T-cell (primary cell): Measurements from ENCODE around the gene SEC61A1. TPM values are rescaled to one million over a fixed set of nuclear protein-coding genes. Genes with fewer than 3 reads are reported as not detected.

Source experiments
- ATAC-seq, 4 experiments: fragments of 200-7000 bp in 3 of 4; fragments of 150-1000 bp in 1 of 4; cut with Tn5 transposase; replicated peaks in 1 of 4; 1 replicate in 3 of 4; 2 replicates in 1 of 4; pipeline ENCODE4 v1.10.0; 2021; ENCODE audit warnings: moderate library complexity in 3 of 4, mild to moderate bottlenecking in 2 of 4, moderate number of reproducible peaks in 1 of 4
- CTCF ChIA-PET, 2 donors: fragments of 300-600 bp; sonication (Branson Sonifier 250); formaldehyde crosslinking; loops; one replicate each; lab custom pipeline; 2022; ENCODE audit warnings: antibody characterized with exemption in 2 of 2; lab: Charles Lee
- POLR2A ChIA-PET, 2 donors: fragments of 300-600 bp; sonication (Branson Sonifier 250); formaldehyde crosslinking; loops; one replicate each; lab custom pipeline; 2022; ENCODE audit warnings: antibody characterized with exemption in 2 of 2; lab: Charles Lee
- DNase-seq, 35 experiments: peaks; one replicate each; pipeline versions ENCODE4 v3.0.0 to v3.0.0-alpha.2; 2013 to 2023
- H3K27ac ChIP-seq: one replicate; pipeline ENCODE4 v1.5.1; 2013; ENCODE audit warnings: low read length
- H3K27me3 ChIP-seq, 2 experiments: replicated peaks in 1 of 2; 1 replicate in 1 of 2; 2 replicates in 1 of 2; pipeline versions ENCODE4 v1.6.1 to v1.7.0; 2013; ENCODE audit warnings: low read length in 1 of 2, mixed read lengths in 1 of 2; ENCODE audit not compliant: control insufficient read depth in 2 of 2, insufficient read depth in 2 of 2; ENCODE audit errors: extremely low read depth in 1 of 2
- H3K36me3 ChIP-seq, 2 donors: 1 replicate in 1 of 2; 2 replicates in 1 of 2; pipeline versions ENCODE4 v1.6.1 to v1.7.0; 2013; ENCODE audit warnings: low read length in 1 of 2; ENCODE audit not compliant: control insufficient read depth in 2 of 2, insufficient read depth in 1 of 2; ENCODE audit errors: extremely low read depth in 1 of 2
- H3K4me1 ChIP-seq, 2 experiments: 1 replicate in 1 of 2; 2 replicates in 1 of 2; pipeline versions ENCODE4 v1.6.1 to v1.7.0; 2013; ENCODE audit warnings: low read length in 2 of 2, mixed read lengths in 1 of 2; ENCODE audit not compliant: insufficient read depth in 2 of 2, control insufficient read depth in 1 of 2; ENCODE audit errors: extremely low read depth in 1 of 2
- H3K4me3 ChIP-seq, 2 donors: 1 replicate in 1 of 2; 2 replicates in 1 of 2; pipeline versions ENCODE4 v1.5.1 to v1.7.0; 2013; ENCODE audit warnings: mild to moderate bottlenecking in 2 of 2, low read length in 1 of 2, moderate library complexity in 1 of 2; ENCODE audit not compliant: control insufficient read depth in 1 of 2; ENCODE audit errors: extremely low read depth in 1 of 2
- H3K9me3 ChIP-seq: 2 replicates; pipeline ENCODE4 v1.7.0; 2013
- H3K27ac Mint-ChIP-seq, 2 donors: one replicate each; pipeline ENCODE4 v1.8.0; 2020 to 2021; ENCODE audit warnings: mild to moderate bottlenecking in 2 of 2, mixed read lengths in 2 of 2
- H3K27me3 Mint-ChIP-seq, 2 donors: one replicate each; pipeline ENCODE4 v1.8.0; 2021 to 2022; ENCODE audit warnings: mixed read lengths in 2 of 2
- H3K36me3 Mint-ChIP-seq: one replicate; pipeline ENCODE4 v1.8.0; 2021; ENCODE audit warnings: mixed read lengths
- H3K4me1 Mint-ChIP-seq, 3 donors: one replicate each; pipeline ENCODE4 v1.8.0; 2020 to 2022; ENCODE audit warnings: mixed read lengths in 3 of 3, mild to moderate bottlenecking in 1 of 3
- H3K4me3 Mint-ChIP-seq, 3 donors: one replicate each; pipeline ENCODE4 v1.8.0; 2020 to 2022; ENCODE audit warnings: mild to moderate bottlenecking in 3 of 3, mixed read lengths in 3 of 3, moderate library complexity in 3 of 3
- H3K9me3 Mint-ChIP-seq, 3 donors: one replicate each; pipeline ENCODE4 v1.8.0; 2020 to 2022; ENCODE audit warnings: mixed read lengths in 3 of 3
- WGBS: methylation state at CpG from one replicate; pipeline ENCODE4 v1.1.5; 2013; ENCODE audit warnings: missing lambda C conversion rate; ENCODE audit not compliant: insufficient coverage; 5-methylcytosine and 5-hydroxymethylcytosine counted together
- total RNA-seq, 35 experiments: library from RNA in 6 of 35; stranded (reverse) in 6 of 35; fragments of 120-200 nt in 1 of 35; gene quantifications; one replicate each; pipeline versions ENCODE4 v1.2.1 to v1.2.4 and lab custom pipeline; 2013 to 2026

Gene SEC61A1
- total RNA-seq, 5 donors from 2014 or later (not counting 1 experiment from before 2014, with no cell fraction given) = 120 to 156 (median 135) TPM

- H3K36me3 Mint-ChIP-seq = peaks cover 54% of the 10 kb centered on the region
These were observed 36.9 kb downstream of the SEC61A1 start for GRCh38 chr3:128089135-128089534.

GRCh38 chr3:128091586-128091985, 39.3 kb downstream of the SEC61A1 start:
- no peaks in the 10 kb centered on the region for H3K9me3 ChIP-seq
- H3K36me3 ChIP-seq = peaks cover 0 to 59% of the 10 kb centered on the region in 2 donors
- Mint-ChIP-seq H3K4me1 (peaks cover 5 to 10% (median 7%) of the 10 kb centered on the region in 3 donors), H3K9me3 (no peaks in the 10 kb centered on the region), H3K36me3 (peaks cover 46% of the 10 kb centered on the region), H3K27ac (no peak overlapping the region), H3K4me3 (no peak overlapping the region), H3K27me3 (no peaks in the 10 kb centered on the region)
- POLR2A ChIA-PET = no interaction called here
- no peak for DNase-seq
- peaks cover 3 to 13% of the 10 kb centered on the region in 2 experiments for H3K4me1 ChIP-seq
- no peak overlapping the region for H3K4me3 ChIP-seq
- ATAC-seq = no peak
- 100% methylated on average over 1 of the region's 2 CpGs for WGBS
- CTCF ChIA-PET = interaction anchor here (0.6 to 1.0 kb wide), 3 partner anchors 32 to 209 kb away, joined by 3 to 4 read pairs (median 3); partner anchors contain the start of gene RUVBL1 (in 1 of the 2)
- H3K27me3 ChIP-seq = no peaks in the 10 kb centered on the region
- H3K27ac ChIP-seq = no peak overlapping the region

More at GRCh38 chr3:128089135-128089534, 36.9 kb downstream of the SEC61A1 start:
- CTCF ChIA-PET = interaction anchor here in 1 of 2 donors (0.6 kb wide), 1 partner anchor 541 kb away, joined by 5 read pairs; no protein-coding TSS in a partner anchor
- no peaks in the 10 kb centered on the region for H3K4me1 Mint-ChIP-seq
- no peak overlapping the region for H3K4me3 Mint-ChIP-seq
- no peak overlapping the region for H3K27ac Mint-ChIP-seq
- no peak overlapping the region for H3K27ac ChIP-seq
- ATAC-seq = no peak
- H3K27me3 ChIP-seq = no peaks in the 10 kb centered on the region
- H3K4me1 ChIP-seq = peaks cover 0 to under 1% of the 10 kb centered on the region in 2 experiments
- no peaks in the 10 kb centered on the region for H3K27me3 Mint-ChIP-seq
- 100% methylated on average over 1 of the region's 1 CpG for WGBS
- H3K9me3 ChIP-seq = no peaks in the 10 kb centered on the region
- H3K36me3 ChIP-seq = peaks cover 0 to 63% of the 10 kb centered on the region in 2 donors
- H3K4me3 ChIP-seq = no peak overlapping the region
- POLR2A ChIA-PET = no interaction called here
- H3K9me3 Mint-ChIP-seq = no peaks in the 10 kb centered on the region
- DNase-seq = no peak

- WGBS = 96% methylated on average over 6 of the region's 13 CpGs
- ChIA-PET CTCF (interaction anchor here (0.6 to 4.0 kb wide), 17 partner anchors 9 to 753 kb away, joined by 3 to 53 read pairs (median 5); partner anchors contain the start of genes EEFSEC (in 1 of the 2) and RUVBL1 (in 1 of the 2)), POLR2A (interaction anchor here in 1 of 2 donors (0.6 kb wide), 1 partner anchor 40 kb away, joined by 3 read pairs; no protein-coding TSS in a partner anchor)
- Histone ChIP-seq H3K27ac (no peak overlapping the region), H3K27me3 (no peaks in the 10 kb centered on the region), H3K4me1 (peaks cover 3 to 13% of the 10 kb centered on the region in 2 experiments), H3K4me3 (no peak overlapping the region), H3K9me3 (no peaks in the 10 kb centered on the region), H3K36me3 (peaks cover 7 to 69% of the 10 kb centered on the region in 2 donors)
- Mint-ChIP-seq H3K27ac (no peak overlapping the region), H3K27me3 (no peaks in the 10 kb centered on the region), H3K9me3 (no peaks in the 10 kb centered on the region), H3K4me1 (peaks cover 5 to 10% (median 7%) of the 10 kb centered on the region in 3 donors), H3K36me3 (peaks cover 55% of the 10 kb centered on the region), H3K4me3 (no peak overlapping the region)
- ATAC-seq (peak in 3 of 4 experiments; percentile 33 to 39 (median 35)), DNase-seq (no peak)
These were observed 42.3 kb downstream of the SEC61A1 start for GRCh38 chr3:128094295-128095151.

GRCh38 chr3:128095222-128095703, 43.0 kb downstream of the SEC61A1 start:
- ATAC-seq (peak; percentile 85 to 99 (median 97)), DNase-seq (peak; percentile 52 to 86 (median 77))
- Histone ChIP-seq H3K27ac (no peak overlapping the region), H3K27me3 (no peaks in the 10 kb centered on the region), H3K9me3 (no peaks in the 10 kb centered on the region), H3K4me3 (no peak overlapping the region), H3K36me3 (peaks cover 7 to 77% of the 10 kb centered on the region in 2 donors), H3K4me1 (peaks cover 3 to 13% of the 10 kb centered on the region in 2 experiments)
- Mint-ChIP-seq H3K4me1 (peaks cover 5 to 10% (median 7%) of the 10 kb centered on the region in 3 donors), H3K27me3 (no peaks in the 10 kb centered on the region), H3K27ac (no peak overlapping the region), H3K4me3 (no peak overlapping the region), H3K9me3 (no peaks in the 10 kb centered on the region), H3K36me3 (peaks cover 59% of the 10 kb centered on the region)
- POLR2A ChIA-PET = no interaction called here
- CTCF ChIA-PET = interaction anchor here (0.5 to 4.0 kb wide), 26 partner anchors 8 to 752 kb away, joined by 3 to 53 read pairs (median 4); partner anchors contain the start of genes EEFSEC (in 1 of the 2) and RUVBL1 (in 1 of the 2)
- 90% methylated on average over 5 of the region's 6 CpGs for WGBS

- H3K4me3 Mint-ChIP-seq = no peak overlapping the region
- H3K4me3 ChIP-seq = no peak overlapping the region
- H3K27ac ChIP-seq = no peak overlapping the region
- WGBS = 100% methylated on average over 6 of the region's 6 CpGs
- ChIA-PET POLR2A (no interaction called here), CTCF (interaction anchor here (0.8 to 2.2 kb wide), 6 partner anchors 20 to 399 kb away, joined by 3 to 9 read pairs (median 3); no protein-coding TSS in a partner anchor)
- H3K9me3 Mint-ChIP-seq = no peaks in the 10 kb centered on the region
- H3K27ac Mint-ChIP-seq = no peak overlapping the region
- DNase-seq = no peak
- H3K27me3 Mint-ChIP-seq = no peaks in the 10 kb centered on the region
- peaks cover 3 to 13% of the 10 kb centered on the region in 2 experiments for H3K4me1 ChIP-seq
- H3K27me3 ChIP-seq = no peaks in the 10 kb centered on the region
- peaks cover 13 to 89% of the 10 kb centered on the region in 2 donors for H3K36me3 ChIP-seq
- no peaks in the 10 kb centered on the region for H3K9me3 ChIP-seq
- ATAC-seq = no peak
- H3K4me1 Mint-ChIP-seq = peaks cover 5 to 10% (median 7%) of the 10 kb centered on the region in 3 donors
- H3K36me3 Mint-ChIP-seq = peaks cover 71% of the 10 kb centered on the region
These were observed 46.0 kb downstream of the SEC61A1 start for GRCh38 chr3:128098234-128098633.

- ATAC-seq (no peak), DNase-seq (no peak)
- no peak overlapping the region for H3K4me3 Mint-ChIP-seq
- H3K9me3 Mint-ChIP-seq = no peaks in the 10 kb centered on the region
- peaks cover 15 to 89% of the 10 kb centered on the region in 2 donors for H3K36me3 ChIP-seq
- peaks cover 0 to 3% of the 10 kb centered on the region in 2 experiments for H3K4me1 ChIP-seq
- H3K27me3 ChIP-seq = no peaks in the 10 kb centered on the region
- 100% methylated on average over 3 of the region's 3 CpGs for WGBS
- H3K9me3 ChIP-seq = no peaks in the 10 kb centered on the region
- H3K27me3 Mint-ChIP-seq = no peaks in the 10 kb centered on the region
- no peak overlapping the region for H3K4me3 ChIP-seq
- H3K36me3 Mint-ChIP-seq = peaks cover 73% of the 10 kb centered on the region
- CTCF ChIA-PET = interaction anchor here (0.9 to 2.2 kb wide), 3 partner anchors 12 to 325 kb away, joined by 3 to 9 read pairs (median 4); no protein-coding TSS in a partner anchor
- peaks cover 0 to 3% (median 3%) of the 10 kb centered on the region in 3 donors for H3K4me1 Mint-ChIP-seq
- no peak overlapping the region for H3K27ac ChIP-seq
- no peak overlapping the region for H3K27ac Mint-ChIP-seq
- POLR2A ChIA-PET = no interaction called here
These were observed 47.9 kb downstream of the SEC61A1 start for GRCh38 chr3:128100161-128100560.
